DMS53 (cell line): ENCODE results near the gene AHNAK2.
"Not testable (repeated sequence)": the region's sequence is repeated elsewhere in the genome, so short reads cannot be mapped to it uniquely, and the experiment has no call there.

Experiments
- DNase-seq: peaks from one replicate; lab custom pipeline; 2025; lab: John Stamatoyannopoulos, UW

AHNAK2 gene

DNA sequence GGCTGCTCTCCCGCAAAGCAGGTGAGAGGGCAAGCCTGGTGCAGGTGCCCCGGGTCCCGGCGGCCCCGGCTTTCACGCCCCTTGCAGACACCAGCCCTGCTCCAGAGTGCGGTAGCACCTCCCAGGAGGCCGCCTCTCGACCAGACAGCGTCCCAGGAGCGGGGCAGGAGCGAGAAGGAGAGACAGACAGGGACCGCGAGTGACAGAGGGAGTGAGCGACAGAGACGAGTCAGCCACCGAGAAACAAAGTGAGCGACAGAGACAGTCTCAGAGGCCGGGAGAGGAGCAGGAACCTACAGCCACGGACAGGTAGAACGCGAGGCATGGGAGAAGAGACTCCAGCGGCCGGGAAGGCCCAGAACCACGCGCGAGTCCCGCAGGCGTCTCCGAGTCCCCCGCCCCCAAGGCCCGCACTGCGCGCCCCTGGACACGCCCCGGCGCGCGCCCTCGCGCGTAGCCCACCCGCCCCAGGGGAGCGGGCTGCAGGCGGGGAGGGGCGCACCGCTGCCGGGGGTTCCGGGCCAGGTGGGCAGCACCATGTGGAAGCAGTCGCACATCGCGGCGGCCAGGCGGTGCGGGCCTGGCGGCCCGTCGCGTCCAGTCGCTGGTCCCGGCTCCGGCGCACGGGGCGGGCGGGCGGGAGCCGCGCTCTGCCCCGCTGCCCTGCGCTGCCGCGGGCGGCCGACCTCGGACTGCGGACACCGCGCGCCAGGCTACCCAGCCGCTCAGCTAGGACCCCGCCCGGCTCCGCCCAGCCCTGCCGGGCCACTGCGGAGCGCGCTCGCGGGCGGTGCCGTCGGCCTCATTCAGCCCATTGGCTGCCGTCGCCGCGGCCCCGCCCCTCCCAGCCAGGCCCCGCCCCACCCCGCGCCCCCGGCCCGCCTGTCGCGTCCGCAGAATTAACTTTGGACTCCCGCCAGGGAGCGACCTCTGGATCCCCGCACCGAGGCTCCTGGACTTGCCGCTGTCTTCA lies at the start of gene AHNAK2:
Gene AHNAK2 (minus strand): TSS at position 694 of the 973 bp plus-strand sequence. CDS start 137 bp downstream, at position 557.
- DNase-seq: peak; percentile 87

- not testable (repeated sequence) for DNase-seq
Measured at GRCh38 chr14:105027718-105028117, 49.5 kb upstream of the AHNAK2 start.

GRCh38 chr14:105026802-105027563 lies 48.8 kb upstream of the AHNAK2 start:
- peak; percentile 45 for DNase-seq

DNA sequence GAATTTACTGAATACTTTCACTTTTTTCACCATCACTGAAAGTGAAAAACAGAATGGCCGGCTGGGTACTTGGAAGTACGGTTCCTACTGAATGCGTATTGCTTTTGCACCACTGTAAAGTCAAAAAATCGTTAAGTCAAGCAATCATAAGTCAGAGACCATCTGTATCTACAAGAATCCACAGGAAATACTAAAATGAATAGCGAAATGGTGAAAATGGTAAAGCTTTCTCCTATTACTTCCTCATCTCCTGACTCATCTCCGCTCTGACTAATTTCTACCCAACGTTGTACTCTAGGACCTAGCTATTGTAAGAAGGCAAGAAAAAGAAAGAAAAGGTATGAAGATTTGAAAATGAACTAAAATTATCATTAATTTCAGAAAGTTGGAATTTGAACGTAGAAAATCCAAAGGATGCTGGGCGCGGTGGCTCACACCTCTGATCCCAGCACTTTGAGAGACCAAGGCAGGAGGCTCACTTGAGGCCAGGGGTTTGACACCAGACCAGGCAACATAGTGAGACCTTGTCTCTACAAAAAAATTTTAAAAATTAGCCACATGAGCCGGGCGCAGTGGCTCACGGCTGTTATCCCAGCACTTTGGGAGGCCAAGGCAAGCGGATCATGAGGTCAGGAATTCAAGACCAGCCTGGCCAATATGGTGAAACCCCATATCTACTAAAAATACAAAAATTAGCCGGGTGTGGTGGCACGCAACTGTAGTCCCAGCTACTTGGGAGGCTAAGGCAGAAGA lies 48.0 kb upstream of the AHNAK2 start:
- no peak for DNase-seq

DNA sequence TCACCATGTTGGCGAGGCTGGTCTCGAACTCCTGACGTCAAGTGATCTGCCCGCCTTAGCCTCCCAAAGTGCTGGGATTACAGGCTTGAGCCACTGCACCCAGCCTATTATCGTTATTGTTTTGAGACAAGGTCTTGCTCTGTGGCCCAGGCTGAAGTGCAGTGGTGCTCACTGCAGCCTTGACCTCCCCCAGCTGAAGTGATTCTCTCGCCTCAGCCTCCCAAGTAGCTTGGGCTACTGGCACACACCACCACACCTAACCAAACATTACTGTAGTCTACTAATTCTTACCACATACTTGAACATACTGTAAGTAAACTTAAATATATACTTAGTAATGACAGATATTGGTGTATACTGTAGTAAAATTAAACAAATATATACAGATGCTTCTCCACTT lies 47.3 kb upstream of the AHNAK2 start:
- DNase-seq: no peak

DNA sequence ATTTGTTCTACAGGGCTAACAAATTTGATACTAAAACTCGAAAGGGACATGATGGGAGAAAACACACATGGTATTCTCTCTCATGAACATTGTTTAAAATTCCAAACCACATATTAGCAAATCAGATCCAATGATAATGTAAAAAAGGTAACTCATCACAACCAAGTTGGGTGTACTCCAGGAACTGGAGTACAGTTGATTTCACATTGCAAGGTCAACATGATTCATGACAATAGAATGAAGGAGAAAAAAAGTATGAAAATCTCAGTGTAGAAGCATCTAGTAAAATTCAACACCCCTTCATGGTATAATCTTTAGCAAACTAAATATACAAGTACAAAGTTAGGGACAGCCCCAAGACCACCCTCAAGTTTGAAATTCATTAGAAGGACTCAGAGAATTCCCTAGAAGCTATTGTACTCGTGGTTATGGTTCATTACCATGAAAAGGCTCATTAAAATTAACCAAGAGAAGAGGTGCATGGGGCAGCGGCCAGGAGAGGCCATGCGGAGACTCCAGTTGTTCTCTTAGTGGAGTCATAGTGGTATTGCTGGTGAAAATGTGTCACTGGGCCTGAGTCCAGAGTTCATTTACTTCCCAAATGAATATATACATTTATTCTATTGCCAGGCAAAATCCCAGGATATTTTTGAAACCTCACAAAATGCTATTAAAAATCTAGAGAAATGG lies 45.8 kb upstream of the AHNAK2 start:
- no peak for DNase-seq

DNA sequence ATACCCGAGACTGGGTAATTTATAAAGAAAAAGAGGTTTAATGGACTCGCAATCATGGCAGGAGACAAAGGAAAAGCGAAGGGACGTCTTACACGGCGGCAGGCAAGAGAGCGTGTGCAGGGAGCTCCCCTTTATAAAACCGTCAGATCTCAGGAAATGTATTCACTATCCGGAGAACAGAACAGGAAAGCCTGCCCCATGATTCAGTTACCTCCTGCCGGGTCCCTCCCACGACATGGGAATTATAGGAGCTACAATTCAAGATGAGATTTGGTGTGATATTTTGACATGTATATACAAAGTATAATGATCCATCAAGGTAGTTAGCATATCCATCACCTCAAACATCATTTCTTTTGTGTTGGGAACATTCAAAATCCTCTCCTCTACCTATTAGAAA lies 45.0 kb upstream of the AHNAK2 start:
- DNase-seq: no peak

DNA sequence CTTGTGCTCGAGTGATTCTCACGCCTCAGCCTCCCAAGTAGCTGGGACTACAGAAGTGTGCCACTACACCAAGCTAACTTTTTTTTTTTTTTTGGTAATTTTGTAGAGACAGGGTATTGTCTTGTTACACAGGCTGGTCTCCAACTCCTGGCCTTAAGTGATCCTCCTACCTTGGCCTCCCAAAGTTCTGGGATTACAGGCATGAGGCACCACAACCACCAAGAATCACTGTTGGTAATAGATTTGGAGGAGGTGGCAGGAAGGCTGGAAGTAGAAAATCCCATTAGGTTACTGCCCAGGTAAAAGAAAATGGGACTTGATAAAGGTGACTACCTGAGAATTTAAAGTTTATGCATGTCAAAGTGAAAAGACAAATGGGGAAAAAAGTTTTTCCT lies 44.1 kb upstream of the AHNAK2 start:
- DNase-seq: no peak

DNA sequence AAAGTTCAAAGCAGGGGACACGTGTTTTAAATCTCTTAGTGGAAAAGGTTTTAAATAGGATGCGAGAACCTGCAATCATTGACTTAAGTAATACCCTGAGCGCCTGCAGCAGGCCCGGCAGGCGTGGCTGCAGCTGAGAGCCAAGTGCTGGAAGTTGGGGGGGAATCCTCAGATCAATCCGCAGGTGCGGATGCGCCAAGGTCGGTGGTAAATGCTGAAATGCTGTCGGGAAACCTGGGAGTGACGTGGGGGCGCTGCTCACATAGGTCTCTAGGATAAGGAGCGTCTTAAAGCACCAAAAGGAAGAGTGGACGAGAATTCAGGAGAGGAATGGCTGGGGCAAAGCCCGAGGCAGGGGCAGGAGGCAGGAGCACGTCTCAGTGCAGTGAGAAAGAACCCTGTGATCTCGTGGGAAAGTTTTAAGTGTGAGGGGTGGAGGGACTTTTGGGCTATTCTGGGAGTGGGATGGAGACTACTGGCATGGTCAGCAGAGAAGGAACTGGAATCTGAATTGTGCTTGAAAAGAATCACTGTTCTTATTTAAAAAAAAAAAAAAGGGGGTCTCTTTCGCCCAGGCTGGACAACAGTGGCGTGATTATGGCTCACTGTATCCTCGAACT lies 43.6 kb upstream of the AHNAK2 start:
- peak; percentile 68 for DNase-seq

DNA sequence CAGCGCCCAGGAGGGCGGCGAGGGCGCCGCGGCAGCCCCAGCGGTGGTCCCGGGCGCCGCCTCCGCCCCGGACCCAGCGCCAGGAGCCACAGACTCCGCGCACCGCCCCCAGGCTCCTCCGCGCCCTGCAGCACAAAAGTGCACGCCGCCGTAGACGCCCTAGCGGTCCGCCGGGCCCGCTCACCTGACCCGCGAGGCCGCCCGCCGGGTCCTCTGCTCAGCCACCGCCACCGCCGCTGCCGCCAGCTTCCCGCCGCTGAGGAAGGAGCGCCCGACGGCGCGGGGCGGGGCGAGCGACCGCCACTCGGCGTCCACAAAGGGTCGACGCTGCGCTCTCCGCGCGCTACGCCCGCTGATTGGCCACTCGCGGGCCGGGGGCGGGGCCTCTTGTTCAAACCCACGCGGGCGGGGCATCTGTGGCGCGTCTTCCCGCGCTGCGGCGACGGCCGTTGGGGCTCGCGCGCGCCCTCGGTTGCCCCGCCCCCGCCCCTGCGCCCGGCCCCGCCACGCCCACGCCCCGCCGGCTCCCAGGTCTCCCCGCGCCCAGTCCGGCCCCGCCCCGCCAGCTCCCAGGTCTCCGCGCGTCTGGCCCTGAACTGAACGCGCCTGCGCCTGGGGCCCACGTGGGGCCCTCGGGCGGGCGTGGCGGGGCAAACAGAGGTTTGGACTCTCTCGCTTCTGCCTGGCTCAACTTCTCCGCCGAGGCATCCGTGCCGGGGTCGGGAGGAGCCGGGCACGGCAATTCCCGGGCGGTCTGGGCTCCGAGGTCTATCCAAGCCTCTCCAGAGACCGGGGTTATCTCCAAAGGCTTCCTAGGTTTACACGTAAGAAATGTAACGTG lies 42.9 kb upstream of the AHNAK2 start, which contains the start of gene CDCA4:
Gene CDCA4 (minus strand): TSS at position 269 of the 841 bp plus-strand sequence. CDS start 9,154 bp downstream, outside the sequence.
- DNase-seq: peak; percentile 97

GRCh38 chr14:105019861-105020814 lies 42.0 kb upstream of the AHNAK2 start:
- DNase-seq: peak; percentile 48

DNA sequence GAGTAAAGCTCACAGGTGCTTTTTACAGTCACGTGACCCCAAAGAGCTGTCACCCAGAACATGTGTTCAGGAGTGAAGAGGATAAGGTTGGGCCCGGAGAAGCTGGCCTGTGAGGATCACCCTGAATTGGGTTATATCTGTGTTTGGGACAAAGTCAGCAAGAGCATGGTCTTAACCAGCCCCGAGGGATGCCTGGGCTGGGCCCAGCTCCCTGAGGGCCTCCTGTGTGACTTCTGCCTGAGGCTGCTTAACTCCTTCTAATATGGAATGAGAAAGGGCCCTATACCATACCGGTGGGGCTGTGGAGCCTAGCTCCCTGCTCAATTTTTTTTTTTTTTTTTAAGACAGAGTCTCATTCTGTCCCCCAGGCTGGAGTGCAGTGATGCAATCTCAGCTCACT lies 40.2 kb upstream of the AHNAK2 start:
- no peak for DNase-seq

DNA sequence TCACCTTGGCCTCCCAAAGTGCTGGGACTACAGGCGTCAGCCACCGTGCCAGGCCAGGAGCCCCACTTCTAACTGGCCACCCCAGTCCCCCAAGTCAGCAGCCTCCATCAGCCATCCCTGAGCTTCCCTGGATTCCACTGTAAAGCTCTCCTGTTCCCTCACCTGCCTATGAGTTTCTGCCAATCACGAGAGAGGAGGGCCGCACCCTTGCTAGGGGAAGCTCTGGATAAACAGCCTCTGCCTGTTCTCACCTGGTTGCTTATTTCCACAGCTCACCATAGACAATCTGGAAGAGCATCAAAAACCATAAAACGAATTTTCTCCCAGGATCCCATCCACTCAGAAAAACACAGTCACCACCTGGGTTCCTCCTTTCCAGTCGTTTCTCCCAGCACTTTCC lies 37.7 kb upstream of the AHNAK2 start:
- DNase-seq: no peak

GRCh38 chr14:105015242-105015641 lies 37.1 kb upstream of the AHNAK2 start:
- DNase-seq: no peak

DNA sequence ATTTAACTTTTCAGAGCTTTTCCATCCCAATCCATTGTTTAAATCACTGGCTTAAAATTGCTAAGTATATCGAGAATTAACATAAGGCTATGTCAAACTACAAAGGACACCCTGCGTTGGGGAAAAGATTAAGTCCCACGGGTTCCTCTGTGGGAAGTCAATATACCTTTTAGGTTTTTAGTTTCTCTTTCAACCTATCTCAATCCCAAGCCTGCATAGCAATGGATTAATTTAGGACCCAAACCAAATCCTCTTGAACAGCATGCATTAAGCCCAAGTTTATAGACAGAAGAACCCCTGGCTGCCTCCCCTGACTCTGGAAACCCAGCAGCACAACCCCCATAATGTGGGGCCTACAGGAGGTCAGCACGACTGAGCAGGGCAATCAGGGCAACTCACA lies 36.5 kb upstream of the AHNAK2 start:
- DNase-seq: no peak

DNA sequence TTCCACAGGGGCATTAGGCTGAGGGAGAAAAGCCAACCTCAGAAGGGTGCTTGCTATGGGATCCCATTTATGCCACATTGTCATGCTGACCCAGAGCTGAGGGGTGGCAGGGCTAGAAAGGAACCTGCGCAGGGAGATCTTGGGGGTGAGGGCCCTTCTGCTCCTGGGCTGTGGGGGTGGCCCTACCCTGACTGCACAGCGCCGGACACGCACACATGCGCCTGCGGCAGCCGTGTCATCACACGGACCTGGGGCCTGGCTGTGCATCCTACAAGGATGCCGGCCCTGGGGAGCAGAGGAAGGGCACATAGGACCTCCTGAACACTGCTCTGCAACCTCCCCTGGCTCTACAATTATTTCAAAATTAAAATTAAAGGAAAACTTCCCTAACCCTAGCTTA lies 35.9 kb upstream of the AHNAK2 start:
- DNase-seq: no peak

DNA sequence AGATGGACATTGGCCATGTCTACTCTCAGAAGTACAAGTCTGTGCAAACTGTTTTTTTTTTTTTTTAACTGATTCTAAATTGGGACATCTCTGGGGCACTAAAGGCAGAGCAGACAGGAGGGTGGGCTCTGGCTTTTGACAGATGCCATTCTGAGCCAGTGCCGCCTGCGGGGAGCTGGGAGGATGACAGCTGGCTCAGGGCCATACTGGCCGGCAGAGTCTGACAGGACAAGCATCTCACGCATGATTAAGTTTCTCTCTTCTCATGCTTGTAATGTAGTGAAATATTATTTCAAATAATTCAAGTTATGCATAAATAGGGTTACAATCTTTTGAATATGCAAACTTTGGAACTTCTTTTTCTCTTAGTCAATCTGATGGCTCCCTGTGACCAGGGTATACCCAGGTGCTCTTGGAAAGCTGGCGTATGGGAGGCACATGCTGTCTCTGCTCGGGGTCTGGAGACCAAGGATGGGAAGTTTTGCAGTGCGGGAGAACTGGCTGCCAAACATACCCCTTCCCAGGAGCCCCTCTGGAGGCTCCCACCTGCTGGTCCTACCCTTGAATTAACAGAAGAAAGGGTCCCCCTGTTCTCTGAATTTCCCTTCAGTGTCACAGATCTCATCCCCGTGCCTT lies 35.1 kb upstream of the AHNAK2 start:
- DNase-seq: no peak
